ENCODE data around the gene TUBA4B.

The TUBA4B gene

GRCh38 chr2:219218732-219219701 is 34.0 kb upstream of the TUBA4B start, which contains the start of gene ABCB6:
Gene ABCB6 (minus strand): TSS chr2:219218958. CDS start chr2:219218673, 285 bp downstream.
- peak; percentile 95 for DNase-seq

GRCh38 chr2:219219784-219220532 is 33.1 kb upstream of the TUBA4B start:
- no peak for DNase-seq

- DNase-seq, result no peak
Observed at GRCh38 chr2:219220652-219221402, 32.2 kb upstream of the TUBA4B start.

- DNase-seq, result no peak
Observed at GRCh38 chr2:219221957-219222518, 31.0 kb upstream of the TUBA4B start.

GRCh38 chr2:219223831-219224610 is 29.0 kb upstream of the TUBA4B start:
- DNase-seq, result no peak

GRCh38 chr2:219225350-219225749 is 27.7 kb upstream of the TUBA4B start:
- DNase-seq, result no peak

- DNase-seq, result no peak
Observed at GRCh38 chr2:219228041-219228910, 24.8 kb upstream of the TUBA4B start.

- no peak for DNase-seq
Observed at GRCh38 chr2:219228911-219229304, 24.1 kb upstream of the TUBA4B start.

- DNase-seq, result peak; percentile 99
Observed at GRCh38 chr2:219229305-219230058, 23.6 kb upstream of the TUBA4B start, which contains the start of the genes ANKZF1 and ATG9A. Gene ANKZF1 (plus strand): TSS chr2:219229806. CDS start chr2:219230258, 452 bp downstream. Gene ATG9A (minus strand): TSS chr2:219229636. CDS start chr2:219228024, 1,612 bp downstream.

GRCh38 chr2:219230059-219230540 is 22.9 kb upstream of the TUBA4B start:
- DNase-seq, result peak; percentile 80

- DNase-seq, result no peak
Observed at GRCh38 chr2:219234331-219234730, 18.7 kb upstream of the TUBA4B start.

GRCh38 chr2:219243291-219243761 is 9.7 kb upstream of the TUBA4B start:
- no peak for DNase-seq

GRCh38 chr2:219244789-219245147 is 8.3 kb upstream of the TUBA4B start:
- DNase-seq, result no peak

- DNase-seq, result peak; percentile 92
Observed at GRCh38 chr2:219245148-219245898, 7.7 kb upstream of the TUBA4B start, which contains the start of the genes GLB1L and STK16. Gene GLB1L (minus strand): TSS chr2:219245444. CDS start chr2:219243573, 1,871 bp downstream. Gene STK16 (plus strand): TSS chr2:219245479. CDS start chr2:219246000, 521 bp downstream.

GRCh38 chr2:219245899-219246230 is 7.2 kb upstream of the TUBA4B start:
- peak; percentile 31 for DNase-seq

GRCh38 chr2:219246559-219246958 is 6.5 kb upstream of the TUBA4B start:
- DNase-seq, result no peak

- peak; percentile 74 for DNase-seq
Observed at GRCh38 chr2:219247678-219248642, 5.1 kb upstream of the TUBA4B start.
